ENCODE results near the gene AGXT. TPM values are rescaled to one million over a fixed set of nuclear protein-coding genes. Genes with fewer than 3 reads are reported as not detected.

Gene AGXT
- total RNA-seq, 1 donor from 2014 or later = not detected

DNA sequence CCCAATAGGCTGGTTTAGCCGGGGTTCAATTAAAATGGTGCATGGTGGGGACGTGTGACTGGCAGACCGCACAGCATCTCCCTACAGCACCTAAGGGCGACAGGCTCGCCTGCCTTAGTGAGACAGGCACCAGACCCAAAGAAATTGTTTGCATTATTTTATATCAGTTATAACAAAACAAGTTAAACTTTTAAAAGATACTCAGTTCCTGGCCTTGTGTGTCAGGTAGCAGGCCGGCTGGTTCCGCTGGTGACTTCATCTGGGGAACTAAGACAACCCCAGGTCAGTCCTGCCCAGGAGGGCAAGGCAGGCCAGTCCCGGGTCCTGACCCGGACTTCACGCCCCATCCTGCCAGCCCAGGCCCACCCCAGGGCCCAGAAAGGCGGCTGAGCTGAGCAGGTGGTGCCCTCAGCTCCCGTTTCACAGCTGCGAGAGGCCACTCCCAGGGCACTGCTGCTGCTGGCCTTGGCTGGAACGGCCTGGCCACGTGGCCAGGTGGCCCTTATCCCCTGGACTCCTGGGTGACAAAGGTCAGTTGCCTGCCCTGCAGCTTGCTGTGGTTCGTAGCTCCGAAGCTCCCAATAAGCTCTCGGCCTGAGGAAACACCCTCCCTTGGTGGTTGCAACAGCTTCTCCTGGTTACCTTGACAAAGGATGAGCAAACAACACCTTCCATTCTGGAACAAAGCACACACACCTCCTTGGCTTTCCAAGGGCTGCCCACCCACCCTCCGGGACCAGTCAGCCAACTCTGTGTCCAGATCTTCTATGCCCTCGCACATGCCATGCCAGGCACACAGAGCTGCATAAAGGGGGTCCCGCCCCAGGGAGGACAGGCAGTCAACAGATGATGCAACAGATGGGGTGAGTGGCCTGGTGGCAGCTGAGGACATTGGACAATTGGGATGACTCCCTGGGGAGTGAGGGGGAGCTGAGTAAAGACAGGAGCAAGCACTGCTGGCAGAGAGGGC lies 11.3 kb upstream of the AGXT start:
- Histone ChIP-seq H3K27ac (no peak overlapping the region), H3K27me3 (no peaks in the 10 kb centered on the region), H3K4me1 (no peaks in the 10 kb centered on the region), H3K36me3 (no peaks in the 10 kb centered on the region), H3K4me3 (no peak overlapping the region), H3K9me3 (no peaks in the 10 kb centered on the region)
- no peak for DNase-seq (ENCODE audit: low spot score in 2 of 2)
- TF ChIP-seq CTCF (IDR thresholded peaks at IDR 0.05) = no peak
- intact Hi-C loops (cut with DNase I) = no loop called here

DNA sequence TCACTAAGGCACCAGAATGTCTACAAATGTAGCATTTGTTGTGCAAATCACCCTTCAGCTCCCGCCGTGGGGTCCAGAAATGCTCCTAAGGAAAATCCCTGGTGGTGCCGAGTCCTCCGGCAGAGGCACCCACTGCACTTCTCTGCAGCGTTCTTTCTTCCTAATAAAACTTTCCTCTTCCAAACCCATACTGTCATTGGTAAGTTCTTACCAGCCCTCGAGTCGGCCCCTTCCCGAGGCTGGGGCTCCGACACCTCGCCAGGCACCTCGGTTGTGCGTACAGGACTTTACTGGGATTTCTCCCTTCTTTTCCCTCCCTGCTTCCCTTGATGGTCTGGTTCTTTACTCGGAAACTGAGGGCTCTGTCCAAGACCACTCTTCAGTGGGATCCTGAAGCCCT lies 10.3 kb upstream of the AGXT start:
- intact Hi-C loops (cut with DNase I) = no loop called here
- Histone ChIP-seq H3K9me3 (no peaks in the 10 kb centered on the region), H3K36me3 (no peaks in the 10 kb centered on the region), H3K4me3 (no peak overlapping the region), H3K27ac (no peak overlapping the region), H3K4me1 (no peaks in the 10 kb centered on the region), H3K27me3 (no peaks in the 10 kb centered on the region)
- TF ChIP-seq CTCF (IDR thresholded peaks at IDR 0.05) = no peak
- no peak for DNase-seq (ENCODE audit: low spot score in 2 of 2)

- H3K27ac ChIP-seq = no peak overlapping the region
- no peaks in the 10 kb centered on the region for H3K36me3 ChIP-seq
- H3K27me3 ChIP-seq = no peaks in the 10 kb centered on the region
- intact Hi-C loops (cut with DNase I) = no loop called here
- H3K4me3 ChIP-seq = no peak overlapping the region
- no peaks in the 10 kb centered on the region for H3K4me1 ChIP-seq
- no peak for TF ChIP-seq CTCF (IDR thresholded peaks at IDR 0.05)
- DNase-seq (ENCODE audit: low spot score in 2 of 2) = no peak
- H3K9me3 ChIP-seq = no peaks in the 10 kb centered on the region
These were observed 9.8 kb upstream of the AGXT start for GRCh38 chr2:240858871-240859270.

DNA sequence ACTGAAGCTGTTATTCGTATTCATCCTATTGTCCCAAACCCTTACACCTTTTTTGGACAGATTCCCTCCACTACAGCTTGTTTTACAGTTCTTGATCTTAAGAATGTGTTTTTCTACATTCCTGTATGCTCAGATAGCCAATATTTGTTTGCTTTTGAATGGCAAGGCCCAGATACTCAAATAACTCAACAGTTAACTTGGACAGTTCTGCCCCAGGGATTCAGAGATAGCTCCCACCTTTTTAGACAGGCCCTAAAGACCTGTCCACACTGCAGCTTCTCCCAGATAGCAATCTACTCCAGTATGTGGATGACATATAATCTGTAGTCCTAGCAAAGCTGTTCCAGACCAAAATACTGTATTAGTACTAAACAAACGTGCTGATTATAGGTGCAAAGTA lies 7.1 kb upstream of the AGXT start:
- Histone ChIP-seq H3K27ac (no peak overlapping the region), H3K27me3 (no peaks in the 10 kb centered on the region), H3K9me3 (no peaks in the 10 kb centered on the region), H3K4me1 (no peaks in the 10 kb centered on the region), H3K36me3 (no peaks in the 10 kb centered on the region), H3K4me3 (no peak overlapping the region)
- intact Hi-C loops (cut with DNase I) = no loop called here
- TF ChIP-seq CTCF (IDR thresholded peaks at IDR 0.05) = no peak
- DNase-seq (ENCODE audit: low spot score in 2 of 2) = no peak

DNA sequence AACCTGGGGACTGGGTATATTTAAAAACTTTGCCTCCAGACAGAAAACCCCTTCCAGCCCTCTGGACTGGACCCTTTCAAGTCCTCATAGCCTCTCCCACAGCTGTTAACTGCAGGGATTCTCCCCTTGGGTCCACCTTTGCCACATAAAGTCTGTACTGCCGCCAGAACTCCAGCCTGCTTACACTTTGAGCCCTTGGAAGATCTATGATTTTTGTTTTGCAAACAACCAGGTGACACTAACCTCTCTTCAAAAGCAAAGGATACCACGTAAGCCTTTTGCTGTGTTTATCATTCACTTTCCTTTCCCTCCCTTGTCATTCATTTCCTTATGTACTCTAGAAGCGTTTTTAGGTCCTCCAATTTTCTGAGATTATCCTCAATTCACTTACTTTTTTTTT lies 4.1 kb upstream of the AGXT start:
- no peak overlapping the region for H3K27ac ChIP-seq
- H3K4me1 ChIP-seq = no peaks in the 10 kb centered on the region
- H3K4me3 ChIP-seq = no peak overlapping the region
- H3K9me3 ChIP-seq = no peaks in the 10 kb centered on the region
- no peak for DNase-seq (ENCODE audit: low spot score in 2 of 2)
- no peaks in the 10 kb centered on the region for H3K27me3 ChIP-seq
- no peak for TF ChIP-seq CTCF (IDR thresholded peaks at IDR 0.05)
- intact Hi-C loops (cut with DNase I) = no loop called here
- no peaks in the 10 kb centered on the region for H3K36me3 ChIP-seq

Data from ascending aorta (tissue), 2 donors.